Measurements from ENCODE around the gene TMED6.
"Not testable (repeated sequence)": the region's sequence is repeated elsewhere in the genome, so short reads cannot be mapped to it uniquely, and the experiment has no call there.

TMED6 gene

DNA sequence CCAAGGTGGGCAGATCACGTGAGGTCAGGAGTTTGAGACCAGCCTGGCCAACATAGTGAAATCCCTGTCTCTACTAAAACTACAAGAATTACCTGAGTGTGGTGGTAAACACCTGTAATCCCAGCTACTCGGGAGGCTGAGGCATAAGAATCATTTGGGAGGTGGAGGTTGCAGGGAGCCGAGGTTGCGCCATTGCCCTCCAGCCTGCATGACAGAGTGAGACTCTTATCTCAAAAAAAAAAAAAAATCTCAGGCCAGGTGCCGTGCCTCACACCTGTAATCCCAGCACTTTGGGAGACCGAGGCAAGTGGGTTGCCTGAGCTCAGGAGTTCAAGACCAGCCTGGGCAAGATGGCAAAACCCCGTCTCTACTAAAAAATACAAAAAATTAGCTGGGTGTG is 54.8 kb downstream of the TMED6 start:
- not testable (repeated sequence) for DNase-seq

DNA sequence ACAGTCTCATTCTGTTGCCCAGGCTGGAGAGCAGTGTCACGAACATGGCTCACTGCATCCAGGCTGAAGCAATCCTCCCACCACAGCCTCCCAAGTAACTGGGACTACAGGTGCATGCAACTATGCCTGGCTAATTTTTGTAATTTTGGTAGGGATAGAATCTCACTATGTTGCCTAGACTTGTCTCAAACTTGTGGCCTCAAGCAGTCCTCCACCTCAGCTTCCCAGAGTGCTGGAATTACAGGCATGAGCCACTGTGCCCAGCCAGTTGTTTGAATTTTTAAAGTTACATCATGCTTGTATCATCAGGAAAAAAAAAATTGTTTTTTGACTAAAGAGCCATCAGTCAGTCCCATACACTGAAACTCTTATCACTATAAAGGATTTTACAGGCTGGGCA is 57.5 kb downstream of the TMED6 start:
- no peak for DNase-seq

DNA sequence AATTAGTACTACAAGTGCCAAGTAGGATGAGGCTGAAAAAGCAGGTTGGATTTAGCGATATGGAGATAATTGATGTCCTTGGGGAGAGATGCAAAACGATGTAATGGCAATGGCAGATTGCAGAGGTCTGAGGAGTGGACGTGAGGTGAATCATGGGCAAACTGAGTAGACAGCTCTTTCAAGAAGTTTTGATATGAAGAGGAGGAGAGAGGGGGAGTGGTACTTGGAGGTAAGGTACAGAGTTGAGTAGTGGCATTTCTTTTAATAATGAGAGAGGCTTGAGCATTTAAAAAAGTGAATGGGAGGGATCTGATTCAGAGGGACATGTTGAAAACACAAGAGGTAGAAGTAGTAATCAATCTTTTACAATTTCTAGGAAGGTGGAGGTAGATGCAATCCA is 58.2 kb downstream of the TMED6 start:
- DNase-seq: no peak
